Activated CD8-positive, alpha-beta T cell treated with anti-CD3 and anti-CD28 coated beads for 36 hours (primary cell): ENCODE data around the gene USP36. TPM values are rescaled to one million over a fixed set of nuclear protein-coding genes. Genes with fewer than 3 reads are reported as not detected.

ENCODE experiments used
- ATAC-seq: fragments of 200-7000 bp; cut with Tn5 transposase; one replicate; pipeline ENCODE4 v1.10.0; 2021; ENCODE audit warnings: mild to moderate bottlenecking, moderate library complexity
- CTCF ChIA-PET: fragments of 350-600 bp; sonication (Branson Sonifier 250); formaldehyde crosslinking; loops from one replicate; lab custom pipeline; 2021; ENCODE audit warnings: antibody characterized with exemption; lab: Charles Lee
- POLR2A ChIA-PET: fragments of 350-600 bp; sonication (Branson Sonifier 250); formaldehyde crosslinking; loops from one replicate; lab custom pipeline; 2021; ENCODE audit warnings: antibody characterized with exemption; lab: Charles Lee
- DNase-seq: peaks from one replicate; pipeline ENCODE4 v3.0.0-alpha.2; 2020
- H3K27ac Mint-ChIP-seq: one replicate; pipeline ENCODE4 v1.8.0; 2021; ENCODE audit warnings: mild to moderate bottlenecking, mixed read lengths
- H3K27me3 Mint-ChIP-seq: one replicate; pipeline ENCODE4 v1.8.0; 2021; ENCODE audit warnings: mixed read lengths
- H3K36me3 Mint-ChIP-seq: one replicate; pipeline ENCODE4 v1.8.0; 2021; ENCODE audit warnings: low read depth, mixed read lengths
- H3K4me1 Mint-ChIP-seq: one replicate; pipeline ENCODE4 v1.8.0; 2021; ENCODE audit warnings: low read depth, mixed read lengths
- H3K4me3 Mint-ChIP-seq: one replicate; pipeline ENCODE4 v1.8.0; 2021; ENCODE audit warnings: mild to moderate bottlenecking, moderate library complexity, mixed read lengths
- H3K9me3 Mint-ChIP-seq: one replicate; pipeline ENCODE4 v1.8.0; 2021; ENCODE audit warnings: mixed read lengths
- intact Hi-C: fragments of 100-400 bp; cut with micrococcal nuclease; formaldehyde crosslinking; loops from one replicate; pipeline ENCODE4 v1.10.0; 2022
- total RNA-seq, 2 experiments: library from RNA; stranded (reverse); gene quantifications; one replicate each; pipeline ENCODE4 v1.2.3, GENCODE V29; 2021
- TF ChIP-seq, protein P1 (sequence below): fragments of 200-600 bp; IDR thresholded peaks from one replicate; pipeline ENCODE4 v1.8.0; 2022; ENCODE audit warnings: antibody characterized with exemption, mild to moderate bottlenecking

The USP36 gene
- total RNA-seq, 2 experiments from 2014 or later, result 86.3 to 93.2 TPM

DNA sequence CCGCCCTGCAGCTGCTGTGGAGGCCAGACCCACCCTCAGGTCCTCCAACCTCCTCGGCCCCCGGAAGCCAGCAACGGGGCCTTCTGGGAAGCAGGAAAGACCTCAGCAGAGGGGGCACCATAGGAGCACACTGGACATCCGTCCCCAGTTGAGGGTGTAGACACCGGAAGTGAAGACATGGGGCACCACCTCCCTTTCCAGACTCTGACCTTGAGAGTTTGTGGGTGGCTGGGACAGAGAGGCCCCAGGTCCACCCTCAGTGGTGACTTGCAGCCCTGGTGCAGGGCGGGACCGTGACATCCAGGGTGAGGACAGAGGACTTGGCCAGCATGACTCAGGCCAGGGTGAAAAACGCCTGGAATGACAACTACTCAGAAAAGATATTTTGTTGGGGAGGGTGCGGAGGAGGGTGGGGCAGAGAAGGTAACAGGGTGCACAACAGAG is 42.5 kb upstream of the USP36 start:
- DNase-seq (peak; percentile 20), ATAC-seq (peak; percentile 14)
- Mint-ChIP-seq H3K4me1 (peaks cover 25% of the 10 kb centered on the region), H3K27ac (peak overlapping the region; percentile 80), H3K4me3 (peak overlapping the region; percentile 33), H3K36me3 (no peaks in the 10 kb centered on the region), H3K27me3 (peaks cover 2% of the 10 kb centered on the region), H3K9me3 (no peaks in the 10 kb centered on the region)
- ChIA-PET POLR2A (no interaction called here), CTCF (interaction anchor here (1.0 kb wide), 2 partner anchors 13 to 18 kb away, joined by 3 to 5 read pairs; no protein-coding TSS in a partner anchor)
- intact Hi-C loops, result no loop called here
- TF ChIP-seq, protein P1, sequence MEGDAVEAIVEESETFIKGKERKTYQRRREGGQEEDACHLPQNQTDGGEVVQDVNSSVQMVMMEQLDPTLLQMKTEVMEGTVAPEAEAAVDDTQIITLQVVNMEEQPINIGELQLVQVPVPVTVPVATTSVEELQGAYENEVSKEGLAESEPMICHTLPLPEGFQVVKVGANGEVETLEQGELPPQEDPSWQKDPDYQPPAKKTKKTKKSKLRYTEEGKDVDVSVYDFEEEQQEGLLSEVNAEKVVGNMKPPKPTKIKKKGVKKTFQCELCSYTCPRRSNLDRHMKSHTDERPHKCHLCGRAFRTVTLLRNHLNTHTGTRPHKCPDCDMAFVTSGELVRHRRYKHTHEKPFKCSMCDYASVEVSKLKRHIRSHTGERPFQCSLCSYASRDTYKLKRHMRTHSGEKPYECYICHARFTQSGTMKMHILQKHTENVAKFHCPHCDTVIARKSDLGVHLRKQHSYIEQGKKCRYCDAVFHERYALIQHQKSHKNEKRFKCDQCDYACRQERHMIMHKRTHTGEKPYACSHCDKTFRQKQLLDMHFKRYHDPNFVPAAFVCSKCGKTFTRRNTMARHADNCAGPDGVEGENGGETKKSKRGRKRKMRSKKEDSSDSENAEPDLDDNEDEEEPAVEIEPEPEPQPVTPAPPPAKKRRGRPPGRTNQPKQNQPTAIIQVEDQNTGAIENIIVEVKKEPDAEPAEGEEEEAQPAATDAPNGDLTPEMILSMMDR, result no peak

DNA sequence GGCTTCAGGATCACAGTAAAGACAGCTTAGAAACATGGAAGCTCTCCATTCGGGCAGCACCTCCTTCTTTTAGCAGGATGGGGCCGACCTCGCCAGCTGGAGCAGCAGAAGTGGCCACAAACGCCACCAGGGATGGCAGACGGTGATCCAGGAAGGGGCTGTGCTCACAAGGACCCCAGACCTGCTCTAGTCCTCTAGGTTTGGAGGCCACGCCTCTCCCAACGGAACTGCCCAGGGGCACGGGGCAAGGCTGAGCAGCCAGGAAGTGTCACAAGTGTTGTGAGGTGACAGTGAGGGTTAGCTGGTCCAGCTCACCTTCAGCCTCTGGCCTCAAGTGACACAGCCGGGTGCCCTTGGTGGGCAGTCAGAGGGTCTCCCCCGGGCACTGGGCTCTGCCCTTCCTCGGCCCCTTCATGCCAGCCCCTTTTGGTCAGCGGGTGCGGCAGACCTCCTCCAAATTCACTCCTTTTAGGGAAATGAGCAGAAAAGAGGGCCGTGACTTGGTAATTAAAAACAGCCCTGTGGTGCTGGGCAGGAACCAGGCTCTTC is 42.0 kb upstream of the USP36 start:
- intact Hi-C loops, result no loop called here
- POLR2A ChIA-PET, result no interaction called here

DNA sequence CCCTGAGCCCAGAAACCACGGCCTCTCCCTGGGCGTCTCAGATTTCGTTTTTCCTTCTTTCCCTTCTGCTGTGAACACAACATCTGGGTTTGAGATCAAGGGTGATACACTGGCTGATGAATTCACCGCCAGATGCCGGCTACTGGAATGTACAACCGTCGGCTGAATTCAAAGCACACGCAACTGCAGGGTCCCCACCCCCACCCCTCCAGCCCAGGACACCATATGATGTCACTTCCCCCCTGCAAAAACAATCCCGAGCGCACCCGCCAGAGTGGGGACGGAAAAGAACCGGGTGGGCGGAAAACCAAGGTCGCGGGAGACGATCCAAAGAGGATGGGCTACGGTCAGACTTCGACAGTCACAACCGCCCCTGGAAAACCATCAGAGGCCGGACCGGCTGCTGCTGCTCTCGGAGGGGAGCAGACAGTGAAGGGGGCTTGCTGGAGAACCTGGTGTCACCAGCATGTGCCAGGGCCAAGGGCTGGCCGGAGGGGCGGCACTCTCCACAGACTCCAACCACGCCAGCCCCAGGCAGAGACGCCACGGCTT is 39.1 kb upstream of the USP36 start:
- TF ChIP-seq, protein P1, result no peak
- Mint-ChIP-seq H3K9me3 (no peaks in the 10 kb centered on the region), H3K27ac (peak overlapping the region; percentile 57), H3K4me1 (peaks cover 25% of the 10 kb centered on the region), H3K27me3 (peaks cover 2% of the 10 kb centered on the region), H3K36me3 (no peaks in the 10 kb centered on the region), H3K4me3 (peak overlapping the region; percentile 43)
- CTCF ChIA-PET, result interaction anchor here (1.0 kb wide), 1 partner anchor 14 kb away, joined by 4 read pairs; no protein-coding TSS in a partner anchor
- intact Hi-C loops, result no loop called here
- ATAC-seq (peak; percentile 67), DNase-seq (peak; percentile 56)
- POLR2A ChIA-PET, result interaction anchor here (1.3 kb wide), 1 partner anchor 10 kb away, joined by 4 read pairs; no protein-coding TSS in a partner anchor

More for the DNA sequence above, 42.0 kb upstream of the USP36 start:
- H3K27ac Mint-ChIP-seq, result peak overlapping the region; percentile 80
- peak overlapping the region; percentile 33 for H3K4me3 Mint-ChIP-seq
- DNase-seq (no peak), ATAC-seq (no peak)
- peaks cover 2% of the 10 kb centered on the region for H3K27me3 Mint-ChIP-seq
- no peaks in the 10 kb centered on the region for H3K36me3 Mint-ChIP-seq
- TF ChIP-seq, protein P1, result no peak
- CTCF ChIA-PET, result interaction anchor here (0.6 to 1.0 kb wide), 3 partner anchors 11 to 17 kb away, joined by 3 to 5 read pairs (median 3); no protein-coding TSS in a partner anchor
- H3K9me3 Mint-ChIP-seq, result no peaks in the 10 kb centered on the region
- peaks cover 25% of the 10 kb centered on the region for H3K4me1 Mint-ChIP-seq

GRCh38 chr17:78878871-78879527 is 38.4 kb upstream of the USP36 start:
- Mint-ChIP-seq H3K4me3 (peak overlapping the region; percentile 43), H3K27ac (peak overlapping the region; percentile 57)
- no peak for ATAC-seq

More at GRCh38 chr17:78878871-78879527, 38.4 kb upstream of the USP36 start:
- intact Hi-C loops, result no loop called here
- no peak for DNase-seq
- no peaks in the 10 kb centered on the region for H3K36me3 Mint-ChIP-seq
- ChIA-PET POLR2A (interaction anchor here (1.3 kb wide), 1 partner anchor 11 kb away, joined by 4 read pairs; no protein-coding TSS in a partner anchor), CTCF (interaction anchor here (5.3 kb wide), 1 partner anchor 13 kb away, joined by 39 read pairs; no protein-coding TSS in a partner anchor)
- H3K9me3 Mint-ChIP-seq, result no peaks in the 10 kb centered on the region
- TF ChIP-seq, protein P1, result no peak
- H3K27me3 Mint-ChIP-seq, result peaks cover 2% of the 10 kb centered on the region
- peaks cover 25% of the 10 kb centered on the region for H3K4me1 Mint-ChIP-seq
